ENCODE data around the gene CPNE5.
"Not testable (repeated sequence)": the region's sequence is repeated elsewhere in the genome, so short reads cannot be mapped to it uniquely, and the experiment has no call there.

The CPNE5 gene

GRCh38 chr6:36720251-36721141, 118.7 kb downstream of the CPNE5 start:
- DNase-seq = peak; percentile 33

- DNase-seq = no peak
Observed at GRCh38 chr6:36719126-36719525, 120.1 kb downstream of the CPNE5 start.

GRCh38 chr6:36718560-36718959, 120.7 kb downstream of the CPNE5 start:
- no peak for DNase-seq

GRCh38 chr6:36717871-36718540, 121.2 kb downstream of the CPNE5 start:
- peak; percentile 27 for DNase-seq

- no peak for DNase-seq
Observed at GRCh38 chr6:36717231-36717825, 121.9 kb downstream of the CPNE5 start.

- no peak for DNase-seq
Observed at GRCh38 chr6:36716476-36717093, 122.7 kb downstream of the CPNE5 start.

GRCh38 chr6:36715469-36715868, 123.8 kb downstream of the CPNE5 start:
- DNase-seq = no peak

GRCh38 chr6:36714511-36714910, 124.7 kb downstream of the CPNE5 start:
- DNase-seq = no peak

- no peak for DNase-seq
Observed at GRCh38 chr6:36713846-36714245, 125.4 kb downstream of the CPNE5 start.

- DNase-seq = no peak
Observed at GRCh38 chr6:36712816-36713215, 126.4 kb downstream of the CPNE5 start.

GRCh38 chr6:36706339-36706738, 132.9 kb downstream of the CPNE5 start:
- DNase-seq = no peak

GRCh38 chr6:36704961-36705577, 134.2 kb downstream of the CPNE5 start:
- DNase-seq = not testable (repeated sequence)

GRCh38 chr6:36703982-36704381, 135.3 kb downstream of the CPNE5 start:
- DNase-seq = no peak

GRCh38 chr6:36703081-36703606, 136.1 kb downstream of the CPNE5 start:
- no peak for DNase-seq

- DNase-seq = no peak
Observed at GRCh38 chr6:36702656-36703055, 136.6 kb downstream of the CPNE5 start.

GRCh38 chr6:36701401-36701991, 137.7 kb downstream of the CPNE5 start:
- DNase-seq = peak; percentile 48

- DNase-seq = no peak
Observed at GRCh38 chr6:36700831-36701230, 138.4 kb downstream of the CPNE5 start.

- no peak for DNase-seq
Observed at GRCh38 chr6:36700071-36700812, 139.0 kb downstream of the CPNE5 start.

- no peak for DNase-seq
Observed at GRCh38 chr6:36699348-36699747, 139.9 kb downstream of the CPNE5 start.

- no peak for DNase-seq
Observed at GRCh38 chr6:36698871-36699271, 140.4 kb downstream of the CPNE5 start.

- no peak for DNase-seq
Observed at GRCh38 chr6:36698196-36698595, 141.0 kb downstream of the CPNE5 start.
